NCI-H1092 treated with DMSO at 0.1 percent for 48 hours (cell line): Measurements from ENCODE around the gene MAST4.
"Not testable (repeated sequence)": the region's sequence is repeated elsewhere in the genome, so short reads cannot be mapped to it uniquely, and the experiment has no call there.

ENCODE experiments used
- DNase-seq: peaks from one replicate; lab custom pipeline; 2025; lab: John Stamatoyannopoulos, UW

The MAST4 gene

DNA sequence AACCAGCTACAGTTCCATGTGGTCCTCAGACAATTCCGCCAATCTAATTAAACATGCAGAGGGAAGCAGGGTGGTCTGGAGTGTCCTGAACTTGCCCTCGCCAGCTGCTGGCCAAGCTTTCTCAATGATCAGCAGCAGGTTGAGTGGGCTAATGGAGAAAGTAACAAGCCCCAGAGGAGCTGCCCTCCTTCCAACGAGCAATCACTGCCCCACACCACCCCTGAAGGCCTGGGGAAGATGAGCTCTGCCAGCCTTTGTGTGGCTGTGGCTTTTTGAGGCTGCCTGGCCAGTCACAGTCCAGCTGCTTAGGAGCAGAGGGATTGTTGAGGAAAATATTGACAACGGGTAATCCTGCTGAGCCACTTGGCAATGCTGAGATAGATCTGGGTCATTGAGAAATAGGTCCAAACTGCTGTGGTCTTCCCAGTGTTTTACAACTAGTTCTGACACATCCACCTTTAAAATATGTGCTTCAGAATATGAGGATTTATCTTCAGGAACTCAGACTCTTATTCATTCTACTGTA lies 493.1 kb downstream of the MAST4 start:
- peak; percentile 31 for DNase-seq

DNA sequence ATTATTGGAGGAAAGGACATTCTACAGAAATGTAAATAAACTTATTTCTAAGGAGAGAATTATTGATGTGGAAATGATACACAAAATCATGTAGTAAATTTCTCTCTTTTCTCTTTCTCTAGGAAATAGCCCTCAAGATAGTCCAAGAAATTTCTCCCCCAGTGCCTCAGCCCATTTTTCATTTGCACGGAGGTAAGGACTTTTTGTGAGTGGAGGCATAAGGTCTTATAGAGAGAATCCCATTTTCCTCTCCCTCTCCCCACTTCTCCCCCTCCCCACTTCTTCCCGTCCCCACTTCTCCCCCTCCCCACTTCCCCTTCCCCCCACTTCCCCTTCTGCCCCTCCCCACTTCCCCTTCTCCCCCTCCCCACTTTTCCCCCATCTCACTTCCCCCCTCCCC lies 493.8 kb downstream of the MAST4 start:
- DNase-seq: no peak

GRCh38 chr5:67090593-67090992 lies 494.4 kb downstream of the MAST4 start:
- no peak for DNase-seq

DNA sequence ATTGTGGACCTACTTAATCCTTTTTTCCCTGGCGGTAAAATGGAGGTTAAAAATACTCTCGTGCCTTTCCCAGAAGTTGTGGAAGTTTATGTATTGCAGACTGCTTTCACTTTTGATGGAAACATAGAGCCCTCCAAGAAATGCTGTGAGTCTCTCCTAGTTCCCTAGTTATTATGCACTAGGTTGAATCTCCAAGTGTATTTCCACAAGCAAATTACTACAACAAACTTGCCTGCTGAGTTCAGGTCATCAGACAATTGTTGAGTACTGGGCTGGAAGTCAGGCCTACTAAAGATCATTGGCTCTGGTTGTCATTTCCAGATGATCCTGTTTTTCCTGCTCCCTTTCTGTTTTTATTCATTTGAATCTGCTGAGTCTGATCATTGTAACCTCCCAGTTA lies 496.3 kb downstream of the MAST4 start:
- no peak for DNase-seq

GRCh38 chr5:67093279-67093678 lies 497.1 kb downstream of the MAST4 start:
- DNase-seq: no peak

DNA sequence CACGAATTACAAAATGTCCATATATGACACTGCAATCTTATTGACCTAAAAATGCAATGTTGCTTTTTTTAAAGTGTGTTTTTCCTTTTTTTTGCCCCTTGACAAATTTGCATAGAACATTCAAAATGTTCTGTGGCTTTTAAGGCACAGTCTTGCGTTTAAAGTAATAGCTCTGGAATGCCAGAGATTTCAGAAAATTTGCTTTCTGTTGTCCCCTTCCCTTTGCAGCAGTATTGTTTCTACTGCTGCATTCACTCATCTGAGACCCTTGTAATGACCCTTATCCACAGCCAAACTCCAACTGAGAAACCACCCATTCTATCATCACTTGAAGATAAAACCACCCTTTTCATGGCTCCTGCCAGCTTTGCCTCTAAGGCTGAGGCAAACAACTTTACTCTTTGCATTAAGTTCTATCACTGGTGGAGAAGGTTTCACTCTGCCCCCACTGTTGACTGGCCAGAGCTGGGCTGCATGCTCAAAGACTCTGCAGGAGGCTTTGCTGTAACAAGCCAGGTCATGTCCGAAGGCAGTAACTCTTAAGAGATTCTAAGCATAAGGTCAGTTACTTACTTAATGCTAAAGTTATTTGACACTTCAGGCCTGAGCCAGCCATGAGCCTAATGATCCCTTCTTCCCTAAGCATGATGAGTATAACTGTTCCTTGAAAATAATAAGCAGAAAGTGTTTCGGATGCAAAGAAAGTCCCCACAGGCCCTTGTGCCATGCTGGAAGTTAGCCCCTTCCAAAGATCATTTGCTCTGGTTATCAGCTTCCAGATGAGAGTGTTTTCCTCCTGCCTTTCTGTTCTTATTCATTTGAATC lies 498.5 kb downstream of the MAST4 start:
- no peak for DNase-seq

- DNase-seq: no peak
These were observed 499.4 kb downstream of the MAST4 start for GRCh38 chr5:67095346-67096171.

- DNase-seq: no peak
These were observed 502.5 kb downstream of the MAST4 start for GRCh38 chr5:67098656-67099055.

DNA sequence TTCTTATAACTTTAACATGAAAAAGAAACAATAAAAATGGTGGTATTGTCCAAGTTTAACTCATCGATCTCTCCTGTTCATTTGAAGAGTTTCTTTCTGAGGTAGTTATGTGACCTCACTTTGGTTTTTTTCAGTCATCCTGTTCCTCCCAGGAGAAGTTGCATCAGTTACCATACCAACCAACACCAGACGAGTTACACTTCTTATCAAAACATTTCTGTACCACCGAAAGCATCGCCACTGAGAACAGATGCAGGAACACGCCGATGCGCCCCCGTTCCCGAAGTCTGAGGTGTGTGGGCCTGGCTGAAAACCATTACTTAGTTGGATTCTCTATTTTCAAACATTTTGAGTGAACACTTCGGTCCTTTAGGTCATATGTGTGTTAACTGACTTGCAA lies 504.1 kb downstream of the MAST4 start:
- no peak for DNase-seq

DNA sequence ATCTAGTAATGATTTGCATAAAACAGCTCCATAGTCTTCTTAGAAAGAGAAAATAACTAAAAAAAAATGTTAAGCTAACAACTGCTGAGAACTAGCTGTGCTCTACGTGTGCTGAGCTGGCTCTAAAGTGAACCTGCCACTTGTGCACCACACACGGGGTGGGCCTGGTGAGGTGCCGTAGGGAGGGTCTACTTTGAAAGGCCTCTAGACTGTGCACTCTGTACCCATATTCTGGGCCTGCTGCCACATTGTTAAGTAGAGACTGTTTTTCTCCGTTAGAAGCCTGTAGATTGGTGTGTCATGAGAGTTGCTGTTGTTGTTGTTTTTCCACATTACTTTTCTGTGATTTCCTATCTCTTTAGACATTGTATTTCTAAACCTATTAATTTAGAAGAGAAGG lies 506.5 kb downstream of the MAST4 start:
- no peak for DNase-seq

- no peak for DNase-seq
These were observed 508.7 kb downstream of the MAST4 start for GRCh38 chr5:67104859-67105258.

GRCh38 chr5:67105270-67105669 lies 509.1 kb downstream of the MAST4 start:
- DNase-seq: no peak

- DNase-seq: no peak
These were observed 510.6 kb downstream of the MAST4 start for GRCh38 chr5:67106626-67107342.

- no peak for DNase-seq
These were observed 515.6 kb downstream of the MAST4 start for GRCh38 chr5:67111779-67112178.

DNA sequence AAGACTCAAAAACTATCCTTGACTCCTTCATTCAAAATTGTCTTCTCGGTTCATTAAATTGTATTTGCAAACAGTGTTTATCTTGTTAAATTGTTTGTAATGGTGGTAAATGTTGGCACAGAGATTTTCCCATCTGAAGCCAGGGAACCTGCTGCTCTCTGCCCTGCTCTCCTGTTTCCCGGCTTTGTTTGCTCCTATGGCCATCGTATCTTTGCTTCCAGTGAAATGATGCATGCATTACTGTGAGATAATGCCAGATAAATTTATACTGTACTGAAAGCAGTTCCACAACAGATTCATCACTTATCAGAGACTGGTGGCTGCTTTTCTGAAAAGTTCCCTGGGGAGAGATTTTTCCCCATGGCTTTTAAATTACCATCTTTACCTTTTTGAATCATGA lies 519.1 kb downstream of the MAST4 start:
- DNase-seq: peak; percentile 58

DNA sequence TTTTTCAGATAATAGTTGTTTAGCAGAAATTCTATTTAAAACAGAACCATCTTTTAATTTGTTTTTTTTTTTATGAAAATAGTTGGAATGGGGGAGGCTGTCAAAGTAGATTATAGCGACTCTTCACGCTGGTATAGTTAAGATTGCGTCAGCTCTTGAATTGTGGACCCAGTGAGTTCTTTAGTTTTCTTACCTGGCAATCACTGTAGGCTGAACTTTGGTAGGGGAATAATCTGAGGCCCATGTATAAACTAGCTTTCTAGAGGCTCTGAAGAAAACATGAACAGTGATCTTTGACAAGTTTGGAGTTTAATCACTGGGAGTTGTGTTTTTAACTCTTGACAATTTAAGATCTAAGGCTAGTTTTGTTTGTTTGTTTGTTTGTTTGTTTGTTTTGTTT lies 519.6 kb downstream of the MAST4 start:
- DNase-seq: no peak

- no peak for DNase-seq
These were observed 521.9 kb downstream of the MAST4 start for GRCh38 chr5:67118050-67118620.

- no peak for DNase-seq
These were observed 522.8 kb downstream of the MAST4 start for GRCh38 chr5:67119010-67119409.

- no peak for DNase-seq
These were observed 523.8 kb downstream of the MAST4 start for GRCh38 chr5:67120032-67120431.

DNA sequence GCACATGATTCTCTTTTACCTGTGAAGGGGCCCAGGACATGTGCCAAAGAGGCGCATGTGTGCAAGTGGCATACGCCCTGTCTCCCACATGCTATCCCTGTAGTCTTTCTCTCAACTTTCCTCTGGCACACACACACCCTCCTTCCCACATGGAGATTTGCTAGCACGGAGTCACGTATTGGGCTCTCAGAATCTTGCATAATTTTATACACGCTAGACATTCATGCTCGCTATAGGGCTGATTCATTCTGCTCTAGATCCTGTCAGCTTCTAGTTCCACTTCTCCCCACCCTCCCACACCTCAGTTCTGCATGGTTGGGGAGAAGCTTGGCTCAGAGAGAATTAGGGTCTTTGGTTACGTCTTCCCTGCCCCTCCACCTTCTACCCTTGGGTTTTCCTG lies 527.6 kb downstream of the MAST4 start:
- DNase-seq: no peak

DNA sequence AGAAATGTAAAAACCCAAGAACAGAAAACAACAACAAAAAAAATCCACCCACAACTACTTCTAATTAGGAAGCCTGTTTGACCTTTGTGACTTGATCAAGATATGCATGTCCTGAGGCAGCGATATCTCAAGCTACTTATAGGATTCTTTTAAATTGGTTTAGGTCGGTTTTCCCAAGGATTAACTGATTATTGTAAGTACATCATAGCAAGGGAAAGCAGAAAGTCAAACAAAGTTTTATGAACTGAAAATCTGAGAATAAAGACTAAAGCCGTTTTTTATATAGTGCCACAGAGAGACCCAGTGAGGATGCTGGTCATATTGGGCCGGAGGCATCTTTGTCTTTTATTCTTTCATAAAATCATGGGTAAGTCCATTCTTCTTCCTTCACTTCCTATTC lies 528.4 kb downstream of the MAST4 start:
- DNase-seq: no peak

DNA sequence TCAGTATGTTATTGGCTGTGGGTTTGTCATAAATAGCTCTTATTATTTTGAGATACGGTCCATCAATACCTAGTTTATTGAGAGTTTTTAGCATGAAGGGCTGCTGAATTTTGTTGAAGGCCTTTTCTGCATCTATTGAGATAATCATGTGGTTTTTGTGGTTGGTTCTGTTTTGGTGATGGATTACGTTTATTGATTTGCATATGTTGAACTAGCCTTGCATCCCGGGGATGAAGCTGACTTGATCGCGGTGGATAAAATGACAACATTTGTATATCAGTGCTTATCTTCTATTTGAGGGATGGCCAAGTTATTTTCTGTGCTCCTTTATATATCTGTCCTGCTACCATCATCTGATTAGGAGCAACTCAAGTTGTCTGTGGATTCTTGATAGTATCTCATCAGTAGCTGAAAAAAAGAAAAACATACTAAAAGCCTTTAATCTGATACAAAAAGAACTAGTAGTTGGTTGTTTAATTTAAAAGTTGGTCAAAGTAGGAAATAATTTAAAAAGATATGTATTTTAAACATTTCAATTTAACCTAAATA lies 531.2 kb downstream of the MAST4 start:
- not testable (repeated sequence) for DNase-seq
